Fibroblast of lung (primary cell): ENCODE measurements around the gene COL11A2. TPM values are rescaled to one million over a fixed set of nuclear protein-coding genes. Genes with fewer than 3 reads are reported as not detected.

ENCODE experiments used
- DNase-seq, 2 donors: peaks; one replicate each; pipeline versions ENCODE4 v3.0.0 to v3.0.0-alpha.2; 2010; ENCODE audit warnings: low read depth in 2 of 2
- H2AFZ ChIP-seq: 2 replicates; pipeline ENCODE4 v1.5.1; 2012; ENCODE audit warnings: low read length, control low read depth, inconsistent platforms
- H3K27ac ChIP-seq: 2 replicates; pipeline ENCODE4 v1.5.1; 2011; ENCODE audit warnings: low read length, control low read depth; ENCODE audit not compliant: insufficient read depth
- H3K27me3 ChIP-seq: 2 replicates; pipeline ENCODE4 v1.5.1; 2011; ENCODE audit warnings: mild to moderate bottlenecking, low read length; ENCODE audit not compliant: control insufficient read depth, insufficient read depth
- H3K36me3 ChIP-seq: 2 replicates; pipeline ENCODE4 v1.5.1; 2011; ENCODE audit warnings: low read length; ENCODE audit not compliant: control insufficient read depth, insufficient read depth
- H3K4me1 ChIP-seq: 2 replicates; pipeline ENCODE4 v1.5.1; 2011; ENCODE audit warnings: low read length; ENCODE audit not compliant: control insufficient read depth, insufficient read depth; ENCODE audit errors: extremely low read depth
- H3K4me2 ChIP-seq: 2 replicates; pipeline ENCODE4 v1.5.1; 2011; ENCODE audit warnings: low read length, control low read depth; ENCODE audit not compliant: insufficient read depth; ENCODE audit errors: extremely low read depth
- H3K4me3 ChIP-seq, 4 experiments: fragments of 200-600 bp in 1 of 4; sonication (generic) in 1 of 4; replicated peaks in 1 of 4; 2 replicates each; pipeline ENCODE4 v1.5.1; 2011 to 2016; ENCODE audit warnings: low read length in 4 of 4, low read depth in 3 of 4, mild to moderate bottlenecking in 3 of 4, control low read depth in 2 of 4, inconsistent platforms in 1 of 4, mixed read lengths in 1 of 4; ENCODE audit not compliant: insufficient read depth in 1 of 4; ENCODE audit errors: control extremely low read depth in 1 of 4
- H3K79me2 ChIP-seq: 2 replicates; pipeline ENCODE4 v1.5.1; 2012; ENCODE audit warnings: mild to moderate bottlenecking, low read length, inconsistent platforms; ENCODE audit not compliant: control insufficient read depth, insufficient read depth
- H3K9ac ChIP-seq: 2 replicates; pipeline ENCODE4 v1.5.1; 2011; ENCODE audit warnings: mild to moderate bottlenecking, low read length, control low read depth; ENCODE audit not compliant: insufficient read depth
- H3K9me3 ChIP-seq: 2 replicates; pipeline ENCODE4 v1.5.1; 2012; ENCODE audit warnings: low read depth, low read length; ENCODE audit not compliant: control insufficient read depth, insufficient read depth
- H4K20me1 ChIP-seq: 2 replicates; pipeline ENCODE4 v1.5.1; 2011; ENCODE audit warnings: low read length; ENCODE audit not compliant: control insufficient read depth, insufficient read depth; ENCODE audit errors: extremely low read depth
- CTCF ChIP-seq, 2 donors: IDR thresholded peaks in 1 of 2; conservative IDR thresholded peaks in 1 of 2; 1 replicate in 1 of 2; 2 replicates in 1 of 2; pipeline ENCODE4 v1.5.1; 2011 to 2012; ENCODE audit warnings: low read length in 2 of 2, control low read depth in 1 of 2, inconsistent platforms in 1 of 2, low read depth in 1 of 2, mild to moderate bottlenecking in 1 of 2
- EZH2 ChIP-seq: IDR thresholded peaks from 2 replicates; pipeline ENCODE4 v1.5.1; 2012; ENCODE audit warnings: low read length, control low read depth, mild to moderate bottlenecking; ENCODE audit errors: missing control alignments
- polyA plus RNA-seq, 2 donors: library from polyadenylated mRNA; depleted of rRNA in 1 of 2; stranded (reverse) in 1 of 2; unstranded in 1 of 2; fragments of >200 nt; gene quantifications; 2 replicates each; pipeline ENCODE4 v1.2.1, GENCODE V29; 2011 to 2012; ENCODE audit warnings: missing spikeins in 1 of 2
- total RNA-seq: library from RNA; depleted of rRNA; stranded (reverse); fragments of >200 nt; gene quantifications from 2 replicates; pipeline ENCODE4 v1.2.1, GENCODE V29; 2014

COL11A2 gene
- total and polyA plus RNA-seq, 2 donors (not counting 1 experiment from before 2014, with no cell fraction given), result 0.17 TPM

GRCh38 chr6:33205191-33206026 lies 13.1 kb upstream of the COL11A2 start:
- peaks cover 22% of the 10 kb centered on the region for H3K36me3 ChIP-seq
- peak overlapping the region; percentile 99 for H3K4me2 ChIP-seq
- peaks cover 43% of the 10 kb centered on the region for H3K4me1 ChIP-seq
- H3K27ac ChIP-seq, result peak overlapping the region; percentile 85
- H4K20me1 ChIP-seq, result no peaks in the 10 kb centered on the region
- DNase-seq, result peak in 1 of 2 donors; percentile 92
- TF ChIP-seq EZH2 (no peak), CTCF (conservative IDR thresholded peaks at IDR 0.05 in 1 of 2, IDR thresholded peaks at IDR 0.05 in 1 of 2; ENCODE audit: low read depth in 1 of 2, low read length in 2 of 2) (no peak)
- H2AFZ ChIP-seq, result no peak overlapping the region
- H3K79me2 ChIP-seq, result peaks cover 31% of the 10 kb centered on the region
- no peaks in the 10 kb centered on the region for H3K9me3 ChIP-seq
- H3K9ac ChIP-seq, result peak overlapping the region; percentile 63
- H3K27me3 ChIP-seq, result no peaks in the 10 kb centered on the region
- H3K4me3 ChIP-seq, result peak overlapping the region; percentile 61 to 73 (median 64)

GRCh38 chr6:33204415-33205190 lies 12.3 kb upstream of the COL11A2 start, which contains the start of gene HSD17B8:
TSS of gene HSD17B8 (plus strand) at chr6:33204655. CDS start at chr6:33204669, 14 bp downstream.
- Histone ChIP-seq H3K4me1 (peaks cover 43% of the 10 kb centered on the region), H3K27me3 (no peaks in the 10 kb centered on the region), H2AFZ (no peak within 1 kb of the TSS), H3K27ac (peak within 1 kb of the TSS; percentile 85), H3K79me2 (peaks cover 39% of the 10 kb centered on the region), H3K4me3 (peak within 1 kb of the TSS; percentile 61 to 73 (median 64)), H4K20me1 (no peaks in the 10 kb centered on the region), H3K9ac (peak within 1 kb of the TSS; percentile 63), H3K4me2 (peak within 1 kb of the TSS; percentile 99), H3K9me3 (no peaks in the 10 kb centered on the region), H3K36me3 (peaks cover 17% of the 10 kb centered on the region)
- no peak for TF ChIP-seq CTCF (conservative IDR thresholded peaks at IDR 0.05 in 1 of 2, IDR thresholded peaks at IDR 0.05 in 1 of 2; ENCODE audit: low read depth in 1 of 2, low read length in 2 of 2)
- no peak for TF ChIP-seq EZH2
- peak; percentile 86 to 88 for DNase-seq

GRCh38 chr6:33204165-33204414 lies 11.8 kb upstream of the COL11A2 start:
- Histone ChIP-seq H3K4me2 (peak overlapping the region; percentile 99), H3K4me1 (peaks cover 43% of the 10 kb centered on the region), H3K36me3 (peaks cover 17% of the 10 kb centered on the region), H3K9me3 (no peaks in the 10 kb centered on the region), H3K4me3 (peak overlapping the region in 1 of 4 experiments; percentile 73), H3K9ac (peak overlapping the region; percentile 63), H3K27ac (no peak overlapping the region), H3K27me3 (no peaks in the 10 kb centered on the region), H2AFZ (no peak overlapping the region), H3K79me2 (peaks cover 44% of the 10 kb centered on the region), H4K20me1 (no peaks in the 10 kb centered on the region)
- no peak for TF ChIP-seq CTCF (conservative IDR thresholded peaks at IDR 0.05 in 1 of 2, IDR thresholded peaks at IDR 0.05 in 1 of 2; ENCODE audit: low read depth in 1 of 2, low read length in 2 of 2)
- no peak for TF ChIP-seq EZH2
- no peak for DNase-seq
